Esophagus muscularis mucosa (tissue), 4 donors: ENCODE measurements around the gene PNPLA1. TPM values are rescaled to one million over a fixed set of nuclear protein-coding genes. Genes with fewer than 3 reads are reported as not detected.

Experiments
- DNase-seq: peaks from one replicate; pipeline ENCODE4 v3.0.0-alpha.2; 2017; ENCODE audit errors: extremely low spot score
- H3K27ac ChIP-seq, 4 donors: fragments of 200-600 bp; sonication (generic); replicated peaks in 1 of 4; 1 replicate in 3 of 4; 2 replicates in 1 of 4; pipeline ENCODE4 v1.5.1; 2016 to 2019; ENCODE audit warnings: mild to moderate bottlenecking in 1 of 4
- H3K27me3 ChIP-seq, 4 donors: fragments of 200-600 bp; sonication (generic); one replicate each; pipeline versions ENCODE4 v1.5.1 to v1.6.0; 2016 to 2019
- H3K36me3 ChIP-seq, 4 donors: fragments of 200-600 bp; sonication (generic); one replicate each; pipeline ENCODE4 v1.5.1; 2016 to 2019
- H3K4me1 ChIP-seq, 4 donors: fragments of 200-600 bp; sonication (generic); one replicate each; pipeline ENCODE4 v1.5.1; 2016 to 2019
- H3K4me3 ChIP-seq, 4 donors: fragments of 200-600 bp; sonication (generic); 1 replicate in 2 of 4; 2 replicates in 2 of 4; pipeline ENCODE4 v1.5.1; 2016 to 2019; ENCODE audit warnings: mild to moderate bottlenecking in 4 of 4, moderate library complexity in 1 of 4
- H3K9me3 ChIP-seq, 4 donors: fragments of 200-600 bp; sonication (generic); 1 replicate in 3 of 4; 2 replicates in 1 of 4; pipeline ENCODE4 v1.5.1; 2016 to 2019
- EP300 ChIP-seq: sonication (generic); formaldehyde crosslinking; IDR thresholded peaks from one replicate; pipeline ENCODE4 v1.6.1; 2017; ENCODE audit warnings: antibody characterized with exemption
- POLR2A ChIP-seq: fragments of 450-650 bp; IDR thresholded peaks from one replicate; pipeline ENCODE4 v1.6.1; 2017; ENCODE audit warnings: antibody characterized with exemption, moderate library complexity, mild to moderate bottlenecking, low read depth
- POLR2AphosphoS5 ChIP-seq, 2 donors: sonication (generic); formaldehyde crosslinking; IDR thresholded peaks; one replicate each; pipeline ENCODE4 v1.6.1; 2017; ENCODE audit warnings: antibody characterized with exemption in 2 of 2
- WGBS: methylation state at CpG from one replicate; pipeline ENCODE4 v1.1.5; 2018; 5-methylcytosine and 5-hydroxymethylcytosine counted together
- intact Hi-C: fragments of 100-400 bp; cut with DNase I; formaldehyde crosslinking; loops from one replicate; pipeline ENCODE4 v1.15.1; 2023
- total RNA-seq, 4 donors: library from RNA; depleted of rRNA; stranded (reverse); fragments of >200 nt; gene quantifications; one replicate each; pipeline versions ENCODE4 v1.1.0 to v1.2.1, GENCODE V29; 2016
- TF ChIP-seq, protein P1 (sequence below), 3 experiments: fragments of 200-600 bp in 2 of 3; fragments of 450-650 bp in 1 of 3; sonication (generic) in 2 of 3; IDR thresholded peaks; one replicate each; pipeline ENCODE4 v1.5.1; 2017 to 2019; ENCODE audit warnings: antibody characterized with exemption in 3 of 3, mild to moderate bottlenecking in 2 of 3, moderate library complexity in 1 of 3

Gene PNPLA1
- total RNA-seq, 4 donors from 2014 or later = 0.33 TPM; not detected in 3

- TF ChIP-seq, protein P1, sequence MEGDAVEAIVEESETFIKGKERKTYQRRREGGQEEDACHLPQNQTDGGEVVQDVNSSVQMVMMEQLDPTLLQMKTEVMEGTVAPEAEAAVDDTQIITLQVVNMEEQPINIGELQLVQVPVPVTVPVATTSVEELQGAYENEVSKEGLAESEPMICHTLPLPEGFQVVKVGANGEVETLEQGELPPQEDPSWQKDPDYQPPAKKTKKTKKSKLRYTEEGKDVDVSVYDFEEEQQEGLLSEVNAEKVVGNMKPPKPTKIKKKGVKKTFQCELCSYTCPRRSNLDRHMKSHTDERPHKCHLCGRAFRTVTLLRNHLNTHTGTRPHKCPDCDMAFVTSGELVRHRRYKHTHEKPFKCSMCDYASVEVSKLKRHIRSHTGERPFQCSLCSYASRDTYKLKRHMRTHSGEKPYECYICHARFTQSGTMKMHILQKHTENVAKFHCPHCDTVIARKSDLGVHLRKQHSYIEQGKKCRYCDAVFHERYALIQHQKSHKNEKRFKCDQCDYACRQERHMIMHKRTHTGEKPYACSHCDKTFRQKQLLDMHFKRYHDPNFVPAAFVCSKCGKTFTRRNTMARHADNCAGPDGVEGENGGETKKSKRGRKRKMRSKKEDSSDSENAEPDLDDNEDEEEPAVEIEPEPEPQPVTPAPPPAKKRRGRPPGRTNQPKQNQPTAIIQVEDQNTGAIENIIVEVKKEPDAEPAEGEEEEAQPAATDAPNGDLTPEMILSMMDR (IDR thresholded peaks at IDR 0.05) = no peak
- no peak for TF ChIP-seq POLR2A
- no peak for TF ChIP-seq POLR2AphosphoS5 (IDR thresholded peaks at IDR 0.05)
- no peak for TF ChIP-seq EP300
- no peak for DNase-seq
These were observed 54.3 kb downstream of the PNPLA1 start for GRCh38 chr6:36324191-36324590.

DNA sequence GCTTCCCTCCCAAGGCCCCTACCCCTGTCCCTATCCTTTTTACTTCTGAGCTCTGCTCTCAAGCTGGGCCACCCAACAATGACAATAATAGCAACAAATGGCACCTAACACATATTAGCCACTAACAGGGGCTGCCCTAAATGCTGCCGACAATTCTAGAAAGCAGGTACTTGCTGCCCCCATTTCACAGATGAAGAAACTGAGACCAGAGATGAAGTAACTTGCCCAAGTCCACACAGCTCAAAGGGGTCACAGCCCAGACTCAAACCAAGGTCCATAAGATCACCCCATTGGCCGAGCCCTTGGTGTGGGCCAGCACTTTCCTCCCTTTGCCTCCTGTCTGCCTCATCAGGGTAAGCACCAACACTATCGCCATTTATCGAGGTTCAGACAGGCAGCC lies 54.9 kb downstream of the PNPLA1 start:
- Histone ChIP-seq H3K36me3 (no peaks in the 10 kb centered on the region), H3K9me3 (no peaks in the 10 kb centered on the region), H3K27me3 (peaks cover 0 to 9% (median 0%) of the 10 kb centered on the region in 4 donors), H3K4me1 (peaks cover 0 to 3% (median 0%) of the 10 kb centered on the region in 4 donors), H3K27ac (no peak overlapping the region), H3K4me3 (no peak overlapping the region)
- no CpG with 5 or more reads among the region's 4 CpGs for WGBS
- intact Hi-C loops = no loop called here
- no peak for DNase-seq
- TF ChIP-seq EP300 (no peak), POLR2A (no peak), POLR2AphosphoS5 (IDR thresholded peaks at IDR 0.05) (no peak)
- TF ChIP-seq, protein P1 (IDR thresholded peaks at IDR 0.05) = no peak

More at GRCh38 chr6:36324191-36324590, 54.3 kb downstream of the PNPLA1 start:
- Histone ChIP-seq H3K4me3 (no peak overlapping the region), H3K27ac (no peak overlapping the region), H3K36me3 (no peaks in the 10 kb centered on the region), H3K9me3 (no peaks in the 10 kb centered on the region), H3K4me1 (peaks cover 0 to 3% (median 0%) of the 10 kb centered on the region in 4 donors), H3K27me3 (peaks cover 0 to 4% (median 0%) of the 10 kb centered on the region in 4 donors)
- 81% methylated on average over 6 of the region's 6 CpGs for WGBS
- intact Hi-C loops = no loop called here

- H3K36me3 ChIP-seq = no peaks in the 10 kb centered on the region
- peaks cover 0 to 3% (median 0%) of the 10 kb centered on the region in 4 donors for H3K4me1 ChIP-seq
- H3K9me3 ChIP-seq = no peaks in the 10 kb centered on the region
- intact Hi-C loops = no loop called here
- H3K4me3 ChIP-seq = no peak overlapping the region
- no peak for DNase-seq
- H3K27ac ChIP-seq = no peak overlapping the region
- TF ChIP-seq, protein P1 (IDR thresholded peaks at IDR 0.05) = no peak
- no peak for TF ChIP-seq EP300
- TF ChIP-seq POLR2A = no peak
- no peak for TF ChIP-seq POLR2AphosphoS5 (IDR thresholded peaks at IDR 0.05)
- peaks cover 0 to 22% (median 0%) of the 10 kb centered on the region in 4 donors for H3K27me3 ChIP-seq
- 77% methylated on average over 7 of the region's 7 CpGs for WGBS
These were observed 56.6 kb downstream of the PNPLA1 start for GRCh38 chr6:36326356-36326995.

DNA sequence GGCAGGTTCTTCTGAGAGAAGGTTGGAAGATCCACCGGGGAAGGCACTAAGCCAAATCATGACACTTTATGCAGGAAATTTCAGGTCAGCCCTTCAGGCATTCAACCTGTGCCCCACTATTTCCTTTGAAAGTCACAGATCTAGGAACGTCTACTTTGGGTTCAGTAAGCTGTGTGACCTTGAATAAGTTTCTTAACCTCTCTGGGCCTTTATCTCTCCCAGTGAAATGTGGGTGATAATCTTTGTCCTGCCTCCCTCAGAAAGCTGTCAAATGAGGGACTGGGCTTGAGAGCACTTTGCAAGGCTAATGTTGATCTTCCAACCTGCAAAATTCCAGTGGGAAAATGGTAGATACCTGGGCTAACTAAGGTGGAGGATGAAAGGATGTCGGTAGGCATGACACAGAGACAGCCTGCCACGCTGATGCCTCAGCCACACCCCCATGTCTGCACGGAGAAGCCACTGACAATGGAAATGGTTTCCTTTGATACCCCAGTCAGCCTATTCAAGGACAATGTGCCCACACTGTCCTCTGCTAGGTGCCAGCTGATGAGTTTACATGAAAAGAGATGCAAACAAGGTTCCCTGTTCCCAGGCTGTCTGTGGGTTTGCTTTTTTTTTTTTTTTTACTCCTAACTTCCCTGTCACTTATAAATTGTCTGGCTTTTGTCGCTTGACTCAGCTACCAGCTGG lies 57.5 kb downstream of the PNPLA1 start:
- no peak for DNase-seq
- TF ChIP-seq, protein P1 (IDR thresholded peaks at IDR 0.05) = no peak
- TF ChIP-seq POLR2AphosphoS5 (IDR thresholded peaks at IDR 0.05) (no peak), POLR2A (no peak), EP300 (no peak)
- WGBS = 72% methylated on average over 6 of the region's 6 CpGs
- Histone ChIP-seq H3K4me1 (peaks cover 0 to 3% (median 0%) of the 10 kb centered on the region in 4 donors), H3K27me3 (peaks cover 0 to 24% (median 0%) of the 10 kb centered on the region in 4 donors), H3K9me3 (no peaks in the 10 kb centered on the region), H3K27ac (no peak overlapping the region), H3K36me3 (no peaks in the 10 kb centered on the region), H3K4me3 (no peak overlapping the region)
- intact Hi-C loops = no loop called here
